Activated CD4-positive, CD25-positive, alpha-beta regulatory T cell (primary cell): ENCODE measurements around the gene HAVCR1.
"Not testable (repeated sequence)": the region's sequence is repeated elsewhere in the genome, so short reads cannot be mapped to it uniquely, and the experiment has no call there.

Source experiments
- DNase-seq, 4 experiments: peaks; one replicate each; lab custom pipeline; 2025; lab: John Stamatoyannopoulos, UW

HAVCR1 gene

DNA sequence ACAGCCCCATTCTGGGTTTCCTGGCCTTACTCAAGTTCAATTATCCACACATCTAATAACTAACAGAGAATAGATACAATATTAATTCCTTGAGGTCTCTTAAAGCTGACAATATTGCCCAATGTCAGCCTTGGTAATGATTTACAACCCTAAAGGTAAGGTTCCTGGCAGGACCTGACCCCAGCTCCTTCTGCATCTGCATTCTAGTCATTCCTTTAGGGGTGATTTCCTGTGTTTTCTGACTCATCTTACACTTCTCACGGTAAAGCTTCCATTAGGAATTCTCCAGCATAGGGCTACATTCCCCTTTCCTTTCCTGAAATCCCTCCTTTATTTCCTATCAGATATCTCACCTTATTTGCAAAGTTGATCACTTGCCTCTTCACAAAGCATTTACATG lies 9.3 kb downstream of the HAVCR1 start:
- no peak for DNase-seq

DNA sequence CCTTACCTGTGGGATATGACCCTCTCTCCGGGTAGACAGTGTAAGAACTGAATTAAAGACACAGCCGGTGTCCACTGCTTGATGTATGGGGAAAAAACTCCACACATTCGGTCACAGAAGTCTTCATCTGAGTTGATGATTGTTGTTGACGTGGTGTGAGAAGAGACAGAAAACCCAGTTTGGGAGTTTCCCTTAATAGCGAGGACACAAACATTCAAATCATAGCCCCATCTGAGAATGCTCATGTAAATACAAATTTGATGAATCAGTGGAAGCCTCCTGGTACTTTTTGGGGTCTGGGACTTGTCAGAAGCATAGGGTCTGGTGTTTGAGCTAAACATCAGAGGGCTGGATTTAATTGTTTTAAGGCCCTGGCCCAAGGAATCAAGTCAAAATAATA lies 11.0 kb downstream of the HAVCR1 start:
- no peak for DNase-seq

DNA sequence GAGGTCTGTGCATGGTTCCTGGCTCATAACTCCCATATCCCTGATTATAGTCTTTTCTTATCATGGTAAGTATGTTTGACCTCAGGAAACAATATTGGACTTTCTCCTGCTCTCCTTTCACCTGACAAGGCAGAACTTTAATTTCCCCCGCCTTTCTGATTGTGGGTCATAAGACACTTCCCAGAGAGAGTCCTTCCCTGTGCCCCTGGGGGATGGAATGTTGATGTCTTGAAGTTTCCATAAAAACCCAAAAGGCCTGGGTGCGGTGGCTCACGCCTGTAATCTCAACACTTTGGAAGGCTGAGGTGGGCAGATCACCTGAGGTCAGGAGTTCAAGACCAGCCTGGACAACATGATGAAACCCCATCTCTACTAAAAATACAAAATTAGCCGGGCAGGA lies 11.9 kb downstream of the HAVCR1 start:
- not testable (repeated sequence) for DNase-seq

DNA sequence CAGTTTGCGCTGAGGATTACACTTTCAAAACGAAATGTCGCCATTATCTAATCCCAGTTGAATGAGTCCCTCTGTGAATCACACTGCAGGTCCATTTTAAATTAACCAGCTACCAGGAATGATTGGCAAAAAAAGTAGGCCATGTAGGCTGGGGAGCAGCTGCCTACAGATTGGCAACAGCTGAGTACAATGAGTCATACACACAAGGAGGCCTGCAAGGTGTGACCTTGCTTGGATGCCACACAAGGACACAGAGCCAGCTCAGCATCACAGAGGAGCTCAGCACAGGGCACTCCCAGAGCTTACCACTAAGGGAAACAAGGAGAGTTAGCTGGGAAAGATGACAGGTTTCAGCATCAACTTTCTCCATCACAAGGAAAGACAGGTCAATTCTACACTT lies 12.9 kb downstream of the HAVCR1 start:
- no peak for DNase-seq

DNA sequence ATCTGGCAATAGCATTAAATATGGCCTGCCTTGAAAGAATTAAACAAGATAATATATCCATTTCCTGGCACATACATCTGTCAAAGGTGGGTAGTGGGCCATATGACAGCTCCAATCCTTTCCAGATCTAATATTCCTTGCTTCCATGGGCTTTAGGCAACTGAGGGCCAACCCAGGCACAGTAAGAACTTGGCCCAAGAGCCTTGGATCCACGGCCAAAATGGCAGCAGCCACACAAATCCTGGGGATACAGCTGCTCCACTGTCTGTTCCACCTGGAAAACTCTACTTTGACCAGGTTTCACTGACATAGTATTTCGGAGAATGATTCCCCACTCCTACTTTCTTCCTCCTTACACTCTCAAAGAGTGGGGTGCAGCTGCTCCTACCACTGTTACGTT lies 13.3 kb downstream of the HAVCR1 start:
- DNase-seq = no peak

DNA sequence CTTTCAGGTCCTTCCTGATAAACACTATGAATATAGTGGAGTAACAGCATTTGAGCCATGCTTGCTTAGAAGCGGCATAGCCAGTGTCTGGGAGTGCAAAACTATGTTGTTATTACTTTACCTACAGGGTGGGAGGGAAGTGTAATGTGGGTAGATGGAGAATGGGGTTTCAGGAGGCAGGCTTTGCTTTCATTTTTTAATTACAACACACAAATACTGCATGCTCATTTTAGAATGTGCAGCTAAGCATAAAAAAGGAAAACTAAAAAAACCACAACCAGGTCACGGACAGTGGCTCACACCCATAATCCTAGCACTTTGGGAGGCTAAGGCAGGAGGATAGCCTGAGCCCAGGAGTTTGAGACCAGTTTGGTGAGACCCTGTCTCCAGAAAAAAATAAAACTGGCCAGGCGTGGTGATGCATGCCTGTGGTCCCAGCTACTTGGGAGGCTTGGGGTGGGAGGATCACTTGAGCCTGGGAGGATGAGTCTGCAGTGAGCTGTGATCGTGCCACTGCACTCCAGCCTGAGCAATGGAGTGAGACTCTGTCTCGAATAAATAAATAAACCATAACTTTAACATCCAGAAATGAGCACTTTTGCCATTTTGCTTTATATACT lies 20.2 kb downstream of the HAVCR1 start:
- no peak for DNase-seq

DNA sequence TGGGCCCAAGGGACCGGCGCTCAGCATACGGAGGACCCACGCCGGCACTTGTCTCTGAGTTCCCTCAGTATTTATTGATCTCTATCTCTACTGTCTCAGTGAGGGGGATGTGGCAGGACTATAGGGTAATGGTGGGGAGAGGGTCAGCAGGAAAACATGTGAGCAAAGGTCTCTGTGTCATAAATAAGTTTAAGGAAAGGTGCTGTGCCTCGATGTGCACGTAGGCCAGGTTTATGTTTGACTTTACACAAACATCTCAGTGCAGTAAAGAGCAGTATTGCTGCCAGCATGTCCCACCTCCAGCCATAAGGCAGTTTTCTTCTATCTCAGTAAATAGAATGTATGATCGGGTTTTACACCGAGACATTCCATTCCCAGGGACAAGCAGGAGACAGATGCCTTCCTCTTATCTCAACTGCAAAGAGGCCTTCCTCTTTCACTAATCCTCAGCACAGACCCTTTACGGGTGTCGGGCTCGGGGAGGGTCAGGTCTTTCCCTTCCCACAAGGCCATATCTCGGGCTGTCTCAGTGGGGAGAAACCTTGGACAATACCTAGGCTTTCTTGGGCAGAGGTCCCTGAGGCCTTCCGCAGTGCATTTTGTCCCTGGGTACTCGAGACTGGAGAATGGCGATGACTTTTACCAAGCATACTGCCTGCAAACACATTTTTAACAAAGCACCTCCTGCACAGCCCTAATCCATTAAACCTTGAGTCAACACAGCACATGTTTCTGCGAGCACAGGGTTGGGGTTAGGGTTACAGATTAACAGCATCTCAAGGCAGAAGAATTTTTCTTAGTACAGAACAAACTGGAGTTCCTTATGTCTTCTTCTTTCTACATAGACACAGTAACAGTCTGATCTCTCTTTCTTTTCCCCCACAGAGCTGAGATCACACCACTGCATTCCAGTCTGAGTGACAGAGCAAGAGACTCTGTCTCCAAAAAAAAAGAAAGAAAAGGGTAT lies 24.5 kb downstream of the HAVCR1 start:
- DNase-seq = not testable (repeated sequence)

DNA sequence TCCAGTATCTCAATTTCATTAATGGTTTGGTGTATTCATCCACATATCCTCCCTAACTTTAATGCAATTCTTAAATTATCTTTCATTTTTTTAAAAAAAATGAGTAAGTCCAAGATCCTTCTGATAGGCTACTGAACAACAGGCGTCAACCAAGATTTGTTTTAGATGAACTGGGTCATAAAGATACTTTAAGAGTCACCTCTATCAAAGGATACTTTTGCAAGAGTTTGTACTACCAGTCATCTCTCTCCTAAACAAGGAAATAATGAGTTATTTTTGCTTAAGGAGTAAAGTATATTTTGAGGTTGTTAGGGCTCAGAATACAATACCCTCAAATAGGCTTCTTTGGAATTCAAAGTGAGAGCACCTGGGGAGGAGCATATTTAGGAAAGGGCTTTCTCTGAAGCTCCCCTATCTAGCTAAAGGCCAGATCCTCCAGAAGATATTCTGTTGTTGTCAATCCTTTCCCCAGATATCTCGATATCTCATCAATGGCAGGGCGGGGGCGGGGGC lies 25.8 kb downstream of the HAVCR1 start:
- no peak for DNase-seq

DNA sequence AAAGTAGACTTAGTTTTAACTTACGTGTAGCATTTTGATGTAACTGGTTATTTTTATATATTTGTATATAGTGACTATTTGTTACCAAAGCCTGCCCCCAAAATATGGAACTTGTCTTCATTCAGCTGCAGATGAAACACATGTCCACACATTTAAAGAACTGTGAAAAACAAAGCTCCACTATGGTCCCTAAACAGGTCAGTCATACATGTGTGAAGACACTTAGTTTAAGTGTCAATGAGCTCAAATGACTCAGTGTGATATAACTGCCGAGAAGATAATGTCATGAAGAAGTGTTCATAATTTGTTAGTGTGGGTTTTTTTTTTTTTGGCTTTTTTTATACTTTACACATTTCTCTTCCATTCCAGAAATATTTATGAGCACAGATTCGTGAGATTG lies 28.2 kb downstream of the HAVCR1 start:
- DNase-seq = no peak

DNA sequence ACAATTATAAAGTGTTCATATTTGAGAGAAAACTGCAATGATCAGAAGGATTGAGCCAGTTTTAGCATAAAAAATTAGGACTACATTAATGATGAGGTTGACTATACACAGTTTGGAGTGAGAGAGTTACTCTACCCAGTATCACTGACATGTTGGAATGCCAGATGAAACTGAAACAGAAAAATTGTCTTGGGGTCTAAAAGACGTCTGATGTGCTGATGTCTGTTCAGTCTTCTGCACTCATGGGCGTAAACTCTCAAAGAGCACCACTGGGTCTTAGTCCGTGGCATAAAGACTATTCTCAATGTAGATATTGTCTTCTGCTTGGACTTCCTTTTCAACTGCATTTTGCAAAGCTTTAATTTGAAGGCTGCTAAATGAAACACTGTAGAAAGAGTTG lies 29.5 kb downstream of the HAVCR1 start:
- DNase-seq = no peak

DNA sequence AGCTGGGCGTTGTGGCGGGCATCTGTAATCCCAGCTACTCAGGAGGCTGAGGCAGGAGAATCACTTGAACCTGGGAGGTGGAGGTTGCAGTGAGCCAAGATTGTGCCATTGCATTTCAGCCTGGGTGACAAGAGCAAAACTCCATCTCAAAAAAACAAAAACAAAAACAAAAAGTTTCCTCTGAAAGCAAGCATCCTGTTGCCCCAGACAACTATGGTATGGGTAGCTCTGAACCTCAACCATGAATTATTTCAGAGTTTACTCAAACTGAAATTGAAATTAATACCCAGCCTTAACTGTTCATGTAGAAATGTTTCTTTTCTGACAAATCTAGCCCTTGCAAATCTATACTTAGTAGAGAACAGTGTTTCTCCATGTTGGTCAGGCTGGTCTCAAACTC lies 31.3 kb downstream of the HAVCR1 start:
- DNase-seq = not testable (repeated sequence)

DNA sequence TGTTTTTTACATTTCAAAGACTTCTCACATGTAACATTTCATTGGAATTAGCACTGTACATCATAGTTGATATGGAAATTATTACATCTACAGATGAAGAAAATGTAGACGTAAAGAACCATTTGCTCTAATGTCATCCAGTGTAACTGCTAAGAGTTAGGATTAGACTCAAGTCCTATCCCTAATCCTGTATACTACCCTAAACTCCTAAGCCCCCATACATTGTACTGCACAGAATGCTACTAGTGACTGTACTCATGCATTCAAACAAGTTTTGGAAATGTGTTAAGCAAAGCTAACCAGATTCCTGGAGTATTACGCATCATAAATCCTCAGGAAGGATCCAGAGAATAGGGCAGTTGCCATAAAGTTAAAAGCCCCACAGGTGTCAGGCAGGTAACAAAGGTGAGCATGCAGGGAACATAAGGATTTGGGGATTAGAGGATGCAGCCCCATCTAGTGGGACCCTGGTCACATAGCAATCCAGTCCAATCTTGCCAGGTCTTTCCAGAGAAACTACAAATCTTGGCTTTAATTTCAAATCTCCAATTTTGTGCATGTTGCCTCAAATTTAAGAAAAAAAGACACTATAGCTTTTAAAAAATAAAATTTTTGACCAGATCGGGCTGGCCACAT lies 32.0 kb downstream of the HAVCR1 start:
- DNase-seq = no peak

DNA sequence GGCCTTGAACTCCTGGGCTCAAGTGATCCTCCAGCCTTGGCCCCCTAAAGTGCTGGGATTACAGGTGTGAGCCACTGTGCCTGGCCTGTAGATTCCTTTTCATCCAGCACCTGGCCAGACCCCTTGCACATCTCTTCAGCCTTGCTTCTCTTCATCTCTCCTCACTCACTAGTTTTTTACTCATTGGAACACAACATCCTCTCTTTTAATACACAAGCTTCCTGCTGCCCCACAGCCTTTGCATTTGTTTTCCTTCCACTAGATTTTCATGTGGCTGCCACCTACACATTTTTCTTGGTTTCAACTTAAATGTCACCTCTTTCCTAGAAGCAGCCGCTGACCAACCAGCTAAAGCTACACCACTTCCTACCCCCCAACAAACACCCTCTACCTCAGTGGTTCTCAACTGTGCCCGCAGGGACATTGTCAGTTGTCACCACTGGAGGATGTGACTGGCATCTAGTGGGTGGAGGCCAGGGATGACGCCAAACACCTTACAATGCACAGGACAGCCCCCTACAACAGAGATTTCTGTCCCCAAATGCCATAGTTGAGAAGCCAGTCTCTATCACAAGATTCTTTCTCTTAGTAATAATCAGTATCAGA lies 33.7 kb downstream of the HAVCR1 start:
- DNase-seq = peak in 2 of 4 experiments; percentile 2 to 6

DNA sequence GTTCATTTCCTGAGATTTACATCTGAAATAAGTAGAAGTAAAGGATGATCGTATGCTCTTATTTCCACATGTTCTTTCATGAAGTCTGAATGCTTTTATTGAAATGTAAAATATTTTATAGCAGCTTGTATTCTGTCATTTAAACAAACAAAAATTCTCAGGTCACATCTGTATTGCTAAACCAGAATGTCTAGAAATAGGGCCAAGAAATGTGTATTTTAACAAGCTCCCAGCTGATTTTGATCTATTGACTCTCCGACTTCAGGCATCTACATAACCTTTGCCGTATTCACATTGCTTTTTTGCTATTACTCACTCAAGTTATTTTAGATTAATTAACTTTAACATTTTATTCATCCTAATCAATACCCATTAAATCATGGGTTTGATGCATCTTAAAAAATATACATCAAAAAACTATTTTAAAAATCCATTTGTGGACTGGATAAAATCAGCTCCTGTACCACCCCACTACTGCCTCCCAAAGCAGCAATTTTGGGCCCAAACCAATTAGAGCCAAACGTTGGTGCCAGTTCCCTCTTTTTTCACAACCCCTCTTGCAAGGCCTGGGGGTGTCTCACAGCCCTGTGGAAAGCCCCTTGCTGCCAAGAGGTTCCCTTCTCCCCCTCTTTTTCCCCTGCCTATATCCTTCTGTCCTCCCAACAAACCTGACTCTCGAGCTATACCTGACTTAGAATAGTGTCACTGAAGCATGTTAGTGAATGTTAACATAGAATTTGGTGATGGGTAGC lies 34.5 kb downstream of the HAVCR1 start:
- no peak for DNase-seq

DNA sequence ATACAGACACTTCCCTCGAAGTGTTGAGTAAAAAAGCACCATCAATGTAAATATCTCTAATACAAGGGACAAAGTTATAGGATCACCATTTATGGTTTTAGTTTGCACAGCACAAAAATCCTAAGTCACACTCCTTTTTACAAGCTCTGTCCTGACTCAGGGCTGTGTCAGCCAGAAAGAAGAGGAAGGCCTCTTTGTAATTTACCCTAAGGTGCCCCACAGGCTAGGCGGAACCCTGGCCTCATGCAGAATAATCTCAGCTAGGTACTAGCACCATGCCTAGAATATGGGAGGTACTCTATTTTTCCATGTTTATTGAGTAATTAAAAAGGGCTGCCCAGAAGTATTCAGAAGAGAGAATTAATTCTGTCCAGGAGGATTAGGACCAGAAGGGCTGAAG lies 36.9 kb downstream of the HAVCR1 start:
- no peak for DNase-seq

DNA sequence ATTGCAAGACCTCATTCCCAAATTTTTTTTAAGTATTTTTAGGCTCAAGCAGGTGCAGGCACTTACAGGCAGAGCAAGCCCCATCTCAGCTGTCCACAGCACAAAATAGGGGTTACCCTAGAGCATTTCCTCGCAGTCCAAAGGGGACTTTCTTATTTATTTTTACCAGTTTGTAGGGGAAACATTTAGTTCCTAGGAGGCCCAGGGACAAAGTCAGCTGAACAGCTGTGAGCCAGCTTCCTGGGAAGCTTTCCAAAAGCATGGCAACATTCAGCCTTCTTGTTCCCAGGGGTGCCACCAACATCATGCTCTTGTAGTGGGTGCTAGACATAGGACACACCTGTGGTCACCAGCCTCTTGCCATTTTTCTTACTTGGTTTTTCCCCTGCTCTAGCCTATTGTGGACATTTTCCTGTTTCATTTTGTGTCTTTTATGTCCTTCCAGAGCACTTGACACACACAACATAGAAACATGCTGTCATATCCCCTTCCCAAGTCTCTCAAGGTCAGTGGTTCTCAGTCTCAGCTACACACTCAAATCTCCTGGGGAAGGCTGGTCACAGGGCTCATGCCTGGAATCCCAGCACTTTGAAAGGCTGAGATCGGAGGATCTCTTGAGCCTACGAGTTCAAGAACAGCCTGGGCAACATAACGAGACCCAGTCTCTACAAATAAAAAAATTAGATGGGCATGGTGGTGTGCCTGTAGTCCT lies 38.2 kb downstream of the HAVCR1 start:
- DNase-seq = no peak

DNA sequence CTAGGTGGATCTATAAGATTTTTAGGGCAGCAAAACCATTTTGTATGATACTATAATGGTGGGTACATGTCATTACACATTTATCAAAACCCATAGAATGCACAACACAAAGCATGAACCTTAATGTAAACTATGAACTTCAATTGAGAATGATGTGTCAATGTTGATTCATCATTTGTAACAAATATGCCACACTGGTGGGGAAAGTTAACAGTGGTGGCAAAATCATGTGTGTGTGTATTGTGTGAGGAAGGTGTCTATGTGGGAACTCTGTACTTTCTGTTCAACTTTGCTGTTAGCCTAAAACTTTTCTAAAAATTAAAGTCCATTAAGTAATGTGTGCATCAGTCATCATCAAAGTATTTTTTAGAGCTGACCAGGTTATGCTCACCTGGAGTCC lies 38.9 kb downstream of the HAVCR1 start:
- no peak for DNase-seq

DNA sequence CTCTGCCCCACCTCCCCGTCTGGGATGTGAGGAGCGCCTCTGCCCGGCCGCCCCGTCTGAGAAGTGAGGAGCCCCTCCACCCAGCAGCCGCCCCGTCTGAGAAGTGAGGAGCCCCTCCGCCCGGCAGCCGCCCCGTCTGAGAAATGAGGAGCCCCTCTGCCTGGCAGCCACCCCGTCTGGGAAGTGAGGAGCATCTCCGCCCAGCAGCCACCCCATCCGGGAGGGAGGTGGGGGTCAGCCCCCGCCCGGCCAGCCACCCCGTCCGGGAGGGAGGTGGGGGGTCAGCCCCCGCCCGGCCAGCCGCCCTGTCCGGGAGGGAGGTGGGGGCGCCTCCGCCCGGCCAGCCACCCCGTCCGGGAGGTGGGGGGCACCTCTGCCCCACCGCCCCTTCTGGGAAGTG lies 44.8 kb downstream of the HAVCR1 start:
- DNase-seq = not testable (repeated sequence)

DNA sequence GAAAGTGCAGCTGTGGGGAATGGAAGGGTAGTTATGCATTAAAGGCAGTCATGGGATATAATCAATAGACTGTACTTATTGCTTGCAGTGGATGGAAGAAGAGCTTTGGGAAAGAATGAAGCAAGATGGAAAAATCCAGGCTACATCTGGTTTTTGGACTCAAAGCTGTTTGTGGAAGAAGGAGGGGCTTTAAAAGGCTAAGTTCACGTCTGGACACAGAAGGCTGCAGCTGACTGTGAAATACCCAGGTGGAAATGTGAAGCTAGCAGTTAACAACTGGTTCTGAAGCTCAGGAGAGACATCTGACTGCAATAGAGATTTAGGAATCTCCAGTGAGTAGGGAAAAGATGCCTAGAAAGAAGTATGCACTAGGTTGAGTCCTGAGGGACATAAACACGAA lies 52.7 kb downstream of the HAVCR1 start:
- DNase-seq = no peak

DNA sequence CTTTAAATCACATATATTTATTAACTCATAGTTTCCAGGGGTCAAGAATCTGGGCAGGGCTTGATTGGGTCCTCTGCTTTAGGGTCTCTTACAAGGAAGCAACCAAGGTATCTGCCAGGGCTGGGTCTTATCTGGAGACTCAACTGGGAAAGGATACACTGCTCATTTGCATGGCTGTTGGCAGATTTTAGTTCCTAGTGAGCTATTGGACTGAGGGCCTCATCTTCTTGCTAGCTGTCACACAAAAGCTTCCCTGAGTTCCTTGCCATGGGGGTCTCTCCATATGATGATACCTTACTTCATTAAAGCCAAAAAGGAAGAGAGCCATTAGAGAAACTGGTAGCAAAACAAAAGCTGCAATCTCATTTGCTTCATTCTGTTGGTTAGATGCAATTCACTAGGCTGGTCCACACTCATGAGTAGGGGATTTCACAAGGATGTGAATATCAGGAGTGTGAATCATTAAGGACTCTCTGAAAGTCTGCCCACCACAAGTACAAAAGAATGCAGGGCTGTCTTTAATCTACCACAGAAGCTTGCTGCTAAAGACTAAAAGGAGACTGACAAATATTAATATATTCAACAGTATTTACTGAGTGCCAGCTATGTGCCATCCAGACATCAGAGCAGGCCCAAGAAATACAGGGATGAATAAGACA lies 53.9 kb downstream of the HAVCR1 start:
- no peak for DNase-seq
